ENCODE results near the gene MS4A10.

Gene MS4A10

DNA sequence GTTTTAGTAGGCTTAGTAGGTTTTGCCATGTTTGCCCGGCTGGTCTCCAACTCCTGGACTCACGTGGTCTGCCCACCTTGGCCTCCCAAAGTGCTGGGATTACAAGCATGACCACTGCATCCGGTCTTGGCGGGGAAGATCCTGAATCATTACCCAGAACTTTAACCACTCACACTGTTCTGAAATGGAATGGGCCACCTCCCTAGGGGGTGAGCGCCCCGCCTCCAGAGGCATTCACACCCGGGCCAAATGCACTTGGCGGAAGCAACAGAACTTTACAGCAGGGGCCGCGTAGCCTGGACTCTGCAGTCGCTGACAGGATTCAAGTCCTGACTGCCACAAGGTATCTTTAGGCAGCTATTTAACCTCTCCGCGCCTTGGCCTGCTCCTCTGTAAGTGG lies 62.1 kb downstream of the MS4A10 start:
- Histone ChIP-seq H3K79me2 (ENCODE audit: insufficient read depth, low read length) (peaks cover 46% of the 10 kb centered on the region), H3K9me3 (ENCODE audit: insufficient read depth, low read length, severe bottlenecking) (no peaks in the 10 kb centered on the region), H3K4me3 (ENCODE audit: low read depth in 1 of 2, low read length in 2 of 2) (no peak overlapping the region), H3K27ac (ENCODE audit: low read length) (no peak overlapping the region), H2AFZ (ENCODE audit: low read depth, low read length) (no peak overlapping the region), H3K4me1 (ENCODE audit: insufficient read depth, low read length) (peaks cover 36% of the 10 kb centered on the region), H3K4me2 (ENCODE audit: insufficient read depth, low read length) (no peak overlapping the region), H4K20me1 (ENCODE audit: insufficient read depth, low read length) (peaks cover 33% of the 10 kb centered on the region), H3K9ac (ENCODE audit: low read depth, low read length) (no peak overlapping the region), H3K27me3 (ENCODE audit: insufficient read depth, low read length, poor library complexity) (no peaks in the 10 kb centered on the region), H3K36me3 (ENCODE audit: insufficient read depth, low read length) (peaks cover 62% of the 10 kb centered on the region)
- DNase-seq: no peak
- ATAC-seq (ENCODE audit: insufficient read depth, low read depth): no peak
- TF ChIP-seq CTCF (IDR thresholded peaks at IDR 0.05; ENCODE audit: borderline replicate concordance, extremely low read depth, low read length, poor library complexity, severe bottlenecking) (no peak), EZH2 (IDR thresholded peaks at IDR 0.05; ENCODE audit: borderline replicate concordance, low read depth, low read length, severe bottlenecking) (no peak)

DNA sequence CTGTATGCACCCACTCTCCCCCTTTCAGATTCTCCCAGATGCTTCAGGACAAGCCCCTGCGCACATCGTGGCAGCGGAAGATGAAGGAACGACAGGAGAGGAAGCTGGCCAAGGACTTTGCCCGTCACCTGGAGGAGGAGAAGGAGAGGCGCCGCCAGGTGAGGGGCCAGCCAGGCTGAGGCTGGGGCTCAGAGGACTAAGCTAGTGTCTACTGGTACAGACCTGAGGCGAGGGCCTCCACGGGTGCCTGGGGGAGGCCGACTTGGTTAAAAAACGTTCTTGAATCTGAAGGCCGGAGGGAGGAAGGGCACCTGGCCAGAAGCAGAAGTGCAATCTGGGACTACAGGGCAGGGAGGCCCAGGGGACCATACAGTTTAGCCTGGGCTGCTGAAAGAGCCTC lies 62.8 kb downstream of the MS4A10 start:
- peaks cover 33% of the 10 kb centered on the region for H4K20me1 ChIP-seq (ENCODE audit: insufficient read depth, low read length)
- no peak for TF ChIP-seq EZH2 (IDR thresholded peaks at IDR 0.05; ENCODE audit: borderline replicate concordance, low read depth, low read length, severe bottlenecking)
- no peak for TF ChIP-seq CTCF (IDR thresholded peaks at IDR 0.05; ENCODE audit: borderline replicate concordance, extremely low read depth, low read length, poor library complexity, severe bottlenecking)
- no peak overlapping the region for H3K9ac ChIP-seq (ENCODE audit: low read depth, low read length)
- H3K27ac ChIP-seq (ENCODE audit: low read length): no peak overlapping the region
- no peaks in the 10 kb centered on the region for H3K27me3 ChIP-seq (ENCODE audit: insufficient read depth, low read length, poor library complexity)
- no peaks in the 10 kb centered on the region for H3K9me3 ChIP-seq (ENCODE audit: insufficient read depth, low read length, severe bottlenecking)
- H3K4me1 ChIP-seq (ENCODE audit: insufficient read depth, low read length): peaks cover 35% of the 10 kb centered on the region
- H3K4me2 ChIP-seq (ENCODE audit: insufficient read depth, low read length): no peak overlapping the region
- ATAC-seq (ENCODE audit: insufficient read depth, low read depth) (no peak), DNase-seq (no peak)
- H3K36me3 ChIP-seq (ENCODE audit: insufficient read depth, low read length): peaks cover 62% of the 10 kb centered on the region
- H2AFZ ChIP-seq (ENCODE audit: low read depth, low read length): no peak overlapping the region
- H3K79me2 ChIP-seq (ENCODE audit: insufficient read depth, low read length): peaks cover 40% of the 10 kb centered on the region
- H3K4me3 ChIP-seq (ENCODE audit: low read depth in 1 of 2, low read length in 2 of 2): no peak overlapping the region

- peaks cover 32% of the 10 kb centered on the region for H3K79me2 ChIP-seq (ENCODE audit: insufficient read depth, low read length)
- H3K4me2 ChIP-seq (ENCODE audit: insufficient read depth, low read length): no peak overlapping the region
- H3K27me3 ChIP-seq (ENCODE audit: insufficient read depth, low read length, poor library complexity): no peaks in the 10 kb centered on the region
- no peak for TF ChIP-seq EZH2 (IDR thresholded peaks at IDR 0.05; ENCODE audit: borderline replicate concordance, low read depth, low read length, severe bottlenecking)
- no peak for TF ChIP-seq CTCF (IDR thresholded peaks at IDR 0.05; ENCODE audit: borderline replicate concordance, extremely low read depth, low read length, poor library complexity, severe bottlenecking)
- no peak overlapping the region for H3K4me3 ChIP-seq (ENCODE audit: low read depth in 1 of 2, low read length in 2 of 2)
- H4K20me1 ChIP-seq (ENCODE audit: insufficient read depth, low read length): peaks cover 30% of the 10 kb centered on the region
- peaks cover 62% of the 10 kb centered on the region for H3K36me3 ChIP-seq (ENCODE audit: insufficient read depth, low read length)
- H3K9ac ChIP-seq (ENCODE audit: low read depth, low read length): no peak overlapping the region
- ATAC-seq (ENCODE audit: insufficient read depth, low read depth) (no peak), DNase-seq (no peak)
- peaks cover 27% of the 10 kb centered on the region for H3K4me1 ChIP-seq (ENCODE audit: insufficient read depth, low read length)
- no peak overlapping the region for H2AFZ ChIP-seq (ENCODE audit: low read depth, low read length)
- H3K9me3 ChIP-seq (ENCODE audit: insufficient read depth, low read length, severe bottlenecking): no peaks in the 10 kb centered on the region
- no peak overlapping the region for H3K27ac ChIP-seq (ENCODE audit: low read length)
These were observed 63.6 kb downstream of the MS4A10 start for GRCh38 chr11:60848714-60849151.

Data from DND-41 (cell line).